SK-N-MC (cell line): ENCODE data around the gene OAT.

Experiments used
- EZH2 ChIP-seq: fragments of 200-600 bp; sonication (generic); IDR thresholded peaks from one replicate; pipeline ENCODE4 v1.6.1; 2017; ENCODE audit warnings: antibody characterized with exemption
- POLR2AphosphoS5 ChIP-seq: IDR thresholded peaks from 2 replicates; pipeline ENCODE4 v1.6.1; 2012; ENCODE audit warnings: mild to moderate bottlenecking, low read depth, low read length, borderline replicate concordance

DNA sequence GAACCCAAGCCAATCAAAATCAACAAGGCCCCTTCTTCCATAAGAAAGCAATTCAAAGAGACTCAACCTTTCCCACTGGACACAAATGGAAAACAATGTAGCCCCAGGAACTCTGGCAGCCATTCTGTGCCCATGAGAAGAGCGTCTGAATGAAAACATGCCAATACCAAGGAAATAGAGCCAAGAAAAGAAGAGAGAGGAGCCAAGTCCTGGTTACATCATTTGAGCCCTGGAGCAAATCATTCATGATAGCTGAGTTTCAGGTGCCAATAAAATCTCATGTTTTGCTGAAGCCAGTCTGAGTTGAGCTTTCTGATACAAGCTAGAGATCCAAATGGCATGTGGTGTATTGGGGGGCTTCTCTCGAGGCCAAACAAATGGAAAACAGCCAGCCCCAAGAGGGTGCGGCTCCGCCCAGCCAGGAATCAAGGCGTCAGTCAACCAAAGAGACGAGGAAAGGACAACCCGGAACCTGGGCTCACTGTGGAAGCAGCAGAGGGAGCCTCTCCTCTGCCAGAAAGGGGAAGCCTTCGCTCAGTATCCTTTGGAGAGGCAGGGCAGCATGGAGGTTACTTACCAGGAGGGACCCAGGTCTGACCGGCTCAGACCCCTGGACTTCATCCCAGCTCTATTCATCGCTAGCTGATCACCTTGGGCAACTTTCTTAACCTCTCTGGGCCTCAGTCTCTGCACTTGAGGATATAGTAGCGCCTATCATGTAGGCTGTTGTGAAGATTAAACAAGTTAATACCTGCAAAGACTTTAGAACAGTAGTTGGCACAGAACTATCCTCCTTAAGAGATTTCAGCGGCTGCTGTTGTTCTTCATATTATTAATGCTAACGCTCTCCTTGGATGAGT is 61.8 kb downstream of the OAT start:
- no peak for TF ChIP-seq POLR2AphosphoS5
- TF ChIP-seq EZH2, result no peak
